SK-N-SH (cell line): ENCODE measurements around the gene GABRB3. TPM values are rescaled to one million over a fixed set of nuclear protein-coding genes. Genes with fewer than 3 reads are reported as not detected.

Experiments used
- CTCF ChIA-PET: fragments of 300-600, 350-600 bp; formaldehyde crosslinking; extraction: SDS; loops from one replicate; lab custom pipeline; 2021; lab: Yijun Ruan, JAX
- POLR2A ChIA-PET: fragments of 350-600 bp; sonication (Branson Sonifier 250); formaldehyde crosslinking; extraction: SDS; loops from one replicate; lab custom pipeline; 2020; ENCODE audit warnings: antibody characterized with exemption, inconsistent platforms; lab: Yijun Ruan, JAX
- DNase-seq: peaks from one replicate; pipeline ENCODE4 v3.0.0; 2012
- H2AFZ ChIP-seq: fragments of 200-600 bp; sonication (generic); 2 replicates; pipeline ENCODE4 v1.8.1; 2016; ENCODE audit warnings: antibody characterized with exemption, mild to moderate bottlenecking, low read depth
- H3F3A ChIP-seq: fragments of 200-600 bp; sonication (generic); replicated peaks from 2 replicates; pipeline ENCODE3; 2016; ENCODE audit warnings: antibody characterized with exemption, mild to moderate bottlenecking; ENCODE audit not compliant: insufficient read depth
- H3K27ac ChIP-seq, 2 experiments: fragments of 200-500 bp in 1 of 2; fragments of 200-600 bp in 1 of 2; sonication (Bioruptor generic) in 1 of 2; sonication (generic), shearing (Covaris generic) in 1 of 2; 2 replicates each; pipeline versions ENCODE4 v1.5.1 to v1.6.1; 2014 to 2016; ENCODE audit warnings: low read depth in 2 of 2, inconsistent platforms in 1 of 2, low read length in 1 of 2, mild to moderate bottlenecking in 1 of 2, mixed read lengths in 1 of 2
- H3K27me3 ChIP-seq: fragments of 200-600 bp; sonication (generic), shearing (Covaris generic); 2 replicates; pipeline ENCODE4 v1.6.1; 2016; ENCODE audit warnings: mixed run types; ENCODE audit not compliant: insufficient read depth
- H3K36me3 ChIP-seq, 2 experiments: fragments of 200-500 bp in 1 of 2; fragments of 200-600 bp in 1 of 2; sonication (Bioruptor generic) in 1 of 2; sonication (generic) in 1 of 2; replicated peaks in 1 of 2; 2 replicates each; pipeline versions ENCODE3 to v1.5.1; 2014 to 2016; ENCODE audit warnings: low read length in 1 of 2, mild to moderate bottlenecking in 1 of 2; ENCODE audit not compliant: insufficient read depth in 2 of 2, control insufficient read depth in 1 of 2
- H3K4me1 ChIP-seq, 2 experiments: fragments of 200-500 bp in 1 of 2; fragments of 200-600 bp in 1 of 2; sonication (Bioruptor generic) in 1 of 2; sonication (generic), shearing (Covaris generic) in 1 of 2; 2 replicates each; pipeline versions ENCODE4 v1.5.1 to v1.6.1; 2014 to 2016; ENCODE audit warnings: low read depth in 1 of 2, low read length in 1 of 2, mixed run types in 1 of 2; ENCODE audit not compliant: insufficient read depth in 2 of 2, control insufficient read depth in 1 of 2
- H3K4me2 ChIP-seq: fragments of 200-600 bp; sonication (generic), shearing (Covaris generic); 2 replicates; pipeline ENCODE4 v1.6.1; 2017; ENCODE audit warnings: mixed run types
- H3K4me3 ChIP-seq, 2 experiments: fragments of 200-500 bp in 1 of 2; fragments of 200-600 bp in 1 of 2; sonication (Bioruptor generic) in 1 of 2; sonication (generic), shearing (Covaris generic) in 1 of 2; 2 replicates each; pipeline versions ENCODE4 v1.5.1 to v1.8.1; 2014 to 2016; ENCODE audit warnings: low read depth in 2 of 2, inconsistent platforms in 1 of 2, low read length in 1 of 2, mild to moderate bottlenecking in 1 of 2, mixed read lengths in 1 of 2, moderate library complexity in 1 of 2
- H3K79me2 ChIP-seq: fragments of 200-600 bp; sonication (generic); 2 replicates; pipeline ENCODE4 v1.8.1; 2017; ENCODE audit warnings: mild to moderate bottlenecking; ENCODE audit not compliant: insufficient read depth
- H3K9ac ChIP-seq: fragments of 200-600 bp; sonication (generic); 2 replicates; pipeline ENCODE4 v1.6.1; 2017; ENCODE audit warnings: mixed run types
- H3K9me2 ChIP-seq: fragments of 200-600 bp; sonication (generic); 2 replicates; pipeline ENCODE4 v1.6.1; 2017; ENCODE audit warnings: mixed run types
- H3K9me3 ChIP-seq: fragments of 200-600 bp; sonication (generic); 2 replicates; pipeline ENCODE4 v1.6.1; 2017; ENCODE audit warnings: mixed run types, mild to moderate bottlenecking, moderate library complexity
- H4K20me1 ChIP-seq: fragments of 200-600 bp; sonication (generic); 2 replicates; pipeline ENCODE4 v1.6.1; 2017; ENCODE audit warnings: mild to moderate bottlenecking, mixed run types; ENCODE audit not compliant: insufficient read depth
- CHD2 ChIP-seq: fragments of 150-350 bp; IDR thresholded peaks from 2 replicates; pipeline ENCODE4 v1.6.1; 2018; ENCODE audit warnings: low read length; ENCODE audit not compliant: partially characterized antibody
- ELF1 ChIP-seq: IDR thresholded peaks from 2 replicates; pipeline ENCODE4 v1.4.0; 2012
- EP300 ChIP-seq, 2 experiments: IDR thresholded peaks; 2 replicates each; pipeline versions ENCODE4 v1.4.0 to v1.6.1; 2012; ENCODE audit warnings: borderline replicate concordance in 1 of 2, low read depth in 1 of 2, low read length in 1 of 2
- FOSL2 ChIP-seq: IDR thresholded peaks from 2 replicates; pipeline ENCODE4 v1.4.0; 2012; ENCODE audit warnings: low read depth, mild to moderate bottlenecking, moderate library complexity, borderline replicate concordance
- FOXM1 ChIP-seq: IDR thresholded peaks from 2 replicates; pipeline ENCODE4 v1.4.0; 2012; ENCODE audit warnings: low read depth, mild to moderate bottlenecking
- GABPA ChIP-seq: IDR thresholded peaks from 2 replicates; pipeline ENCODE4 v1.4.0; 2012; ENCODE audit warnings: low read depth, mild to moderate bottlenecking
- MAX ChIP-seq: IDR thresholded peaks from 2 replicates; pipeline ENCODE4 v1.4.0; 2012; ENCODE audit warnings: low read depth
- MXI1 ChIP-seq: IDR thresholded peaks from 2 replicates; pipeline ENCODE4 v1.6.1; 2012; ENCODE audit warnings: mild to moderate bottlenecking, low read depth, low read length, improper control_type of control experiment
- NRF1 ChIP-seq: IDR thresholded peaks from 2 replicates; pipeline ENCODE4 v1.6.1; 2012; ENCODE audit warnings: low read depth, mild to moderate bottlenecking, low read length
- POLR2AphosphoS5 ChIP-seq: IDR thresholded peaks from 2 replicates; pipeline ENCODE4 v1.6.1; 2012; ENCODE audit warnings: low read depth, low read length
- REST ChIP-seq: IDR thresholded peaks from 2 replicates; pipeline ENCODE4 v1.6.1; 2012; ENCODE audit warnings: mild to moderate bottlenecking, low read depth, low read length, moderate library complexity
- SIN3A ChIP-seq: IDR thresholded peaks from 2 replicates; pipeline ENCODE4 v1.6.1; 2012; ENCODE audit warnings: low read depth, mild to moderate bottlenecking, low read length, moderate library complexity, borderline replicate concordance
- SMC3 ChIP-seq: IDR thresholded peaks from 2 replicates; pipeline ENCODE4 v1.6.1; 2012; ENCODE audit warnings: low read depth, low read length, improper control_type of control experiment
- TCF12 ChIP-seq: IDR thresholded peaks from 2 replicates; pipeline ENCODE4 v1.4.0; 2012
- TEAD4 ChIP-seq: IDR thresholded peaks from 2 replicates; pipeline ENCODE4 v1.4.0; 2012; ENCODE audit warnings: mild to moderate bottlenecking, borderline replicate concordance; ENCODE audit not compliant: insufficient read depth
- USF2 ChIP-seq: fragments of 150-350 bp; IDR thresholded peaks from 2 replicates; pipeline ENCODE4 v1.6.1; 2017; ENCODE audit warnings: antibody characterized with exemption, low read length, low read depth, borderline replicate concordance
- YY1 ChIP-seq: IDR thresholded peaks from 2 replicates; pipeline ENCODE4 v1.4.0; 2012; ENCODE audit warnings: low read depth, mild to moderate bottlenecking
- ZBTB33 ChIP-seq: IDR thresholded peaks from 2 replicates; pipeline ENCODE4 v1.4.0; 2012; ENCODE audit warnings: low read depth, borderline replicate concordance
- WGBS: methylation state at CpG from one replicate; pipeline ENCODE4 v1.1.6; 2017; ENCODE audit warnings: low lambda C conversion rate; 5-methylcytosine and 5-hydroxymethylcytosine counted together
- polyA plus RNA-seq, 3 experiments: library from polyadenylated mRNA; depleted of rRNA; stranded (reverse); fragments of >200 nt; gene quantifications; 2 replicates each; pipeline ENCODE4 v1.2.3, GENCODE V29; 2012

GABRB3 gene
- polyA plus RNA-seq, 1 of the 3 experiments (the other 2 are of a cell fraction), result 0.10 TPM

- no peak for TF ChIP-seq CHD2
- no peak for TF ChIP-seq SMC3
Measured at GRCh38 chr15:26635614-26636013, 137.3 kb downstream of the GABRB3 start (continued).

- no peaks in the 10 kb centered on the region for H3F3A ChIP-seq
- H3K4me2 ChIP-seq, result no peak overlapping the region
- 3% methylated on average over 2 of the region's 2 CpGs for WGBS
- H4K20me1 ChIP-seq, result no peaks in the 10 kb centered on the region
- H2AFZ ChIP-seq, result no peak overlapping the region
- no peak for DNase-seq
- no peaks in the 10 kb centered on the region for H3K27me3 ChIP-seq
- H3K36me3 ChIP-seq, result no peaks in the 10 kb centered on the region
- H3K9me2 ChIP-seq, result no peaks in the 10 kb centered on the region
- TF ChIP-seq ELF1, result no peak
- no peak for TF ChIP-seq EP300 (IDR thresholded peaks at IDR 0.05; ENCODE audit: borderline replicate concordance in 1 of 2, low read depth in 1 of 2, low read length in 1 of 2)
- TF ChIP-seq TCF12, result no peak
- TF ChIP-seq FOSL2, result no peak
- TF ChIP-seq POLR2AphosphoS5, result no peak
- no peak for TF ChIP-seq MAX
- no peak for TF ChIP-seq TEAD4
- TF ChIP-seq NRF1, result no peak
- TF ChIP-seq SIN3A, result no peak
- no peaks in the 10 kb centered on the region for H3K79me2 ChIP-seq
- H3K4me3 ChIP-seq, result no peak overlapping the region
- no peaks in the 10 kb centered on the region; the same call in 1 of the 2 replicates for H3K9me3 ChIP-seq
- CTCF ChIA-PET, result interaction anchor here (0.7 kb wide), 1 partner anchor 40 kb away, joined by 3 read pairs; no protein-coding TSS in a partner anchor
- no peak overlapping the region for H3K9ac ChIP-seq
- POLR2A ChIA-PET, result no interaction called here
- H3K27ac ChIP-seq, result no peak overlapping the region
- H3K4me1 ChIP-seq, result no peaks in the 10 kb centered on the region; a peak in 1 of 4 replicates
Measured at GRCh38 chr15:26635105-26635504, 137.8 kb downstream of the GABRB3 start.

- no peaks in the 10 kb centered on the region; a peak in 1 of 4 replicates for H3K4me1 ChIP-seq
- WGBS, result 39% methylated on average over 5 of the region's 5 CpGs
- no peaks in the 10 kb centered on the region for H3K79me2 ChIP-seq
- no peaks in the 10 kb centered on the region for H4K20me1 ChIP-seq
- POLR2A ChIA-PET, result no interaction called here
- no peak for TF ChIP-seq YY1
- no peak for TF ChIP-seq NRF1
- no peak for TF ChIP-seq TCF12
- no peak for TF ChIP-seq FOXM1
- no peak for TF ChIP-seq MXI1
- no peak for TF ChIP-seq FOSL2
- TF ChIP-seq GABPA, result no peak
- no peak for TF ChIP-seq ZBTB33
- TF ChIP-seq TEAD4, result no peak
- TF ChIP-seq REST, result no peak
- TF ChIP-seq USF2, result no peak
- TF ChIP-seq ELF1, result no peak
- no peak for TF ChIP-seq MAX
- H2AFZ ChIP-seq, result no peak overlapping the region
- H3K9me2 ChIP-seq, result no peaks in the 10 kb centered on the region
- CTCF ChIA-PET, result no interaction called here
- H3K27ac ChIP-seq, result no peak overlapping the region
- H3K4me3 ChIP-seq, result no peak overlapping the region
- no peaks in the 10 kb centered on the region for H3K36me3 ChIP-seq
- no peaks in the 10 kb centered on the region for H3K27me3 ChIP-seq
- no peak overlapping the region for H3K9ac ChIP-seq
- no peak for DNase-seq
- H3F3A ChIP-seq, result no peaks in the 10 kb centered on the region
- no peaks in the 10 kb centered on the region; the same call in 1 of the 2 replicates for H3K9me3 ChIP-seq
- H3K4me2 ChIP-seq, result no peak overlapping the region
Measured at GRCh38 chr15:26634319-26634718, 138.5 kb downstream of the GABRB3 start.
